ENCODE measurements around the gene SV2C. TPM values are rescaled to one million over a fixed set of nuclear protein-coding genes. Genes with fewer than 3 reads are reported as not detected.
"Not testable (repeated sequence)": the region's sequence is repeated elsewhere in the genome, so short reads cannot be mapped to it uniquely, and the experiment has no call there.

The SV2C gene
- polyA plus RNA-seq, 3 donors, result 0.04 to 0.05 TPM; not detected in 1

DNA sequence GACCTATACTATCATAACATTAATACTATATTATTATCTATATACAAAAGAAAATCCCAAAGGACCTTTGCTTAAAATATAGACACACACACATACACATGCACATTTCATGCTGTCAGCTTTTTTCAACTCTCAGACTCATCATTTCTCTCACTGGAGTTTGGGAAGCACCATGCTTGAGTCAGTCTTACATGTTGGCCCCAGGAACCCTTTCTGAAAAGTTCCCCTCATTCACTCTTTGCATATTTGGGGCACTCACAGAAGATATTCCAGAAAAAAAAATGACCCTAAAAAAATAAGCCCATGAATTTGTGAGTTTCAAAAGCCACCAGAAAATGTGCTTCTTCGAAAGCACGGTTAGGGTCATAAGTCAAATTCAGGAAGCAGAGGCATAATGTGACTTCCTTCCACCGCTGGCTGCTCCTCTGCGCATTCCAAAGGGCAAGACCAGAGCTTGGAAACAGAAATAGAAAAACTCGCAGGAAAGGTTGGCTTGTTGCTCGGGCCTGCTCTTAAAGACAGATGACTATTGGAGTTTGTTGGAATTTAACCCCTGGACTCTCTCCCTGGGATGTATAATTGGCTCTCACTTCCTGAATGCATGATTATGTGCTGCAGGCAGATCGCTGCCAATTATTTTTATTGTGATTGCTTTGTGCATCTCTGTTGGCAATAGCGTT lies 190.2 kb downstream of the SV2C start:
- H3K27ac ChIP-seq (ENCODE audit: low read depth, low read length), result no peak overlapping the region
- 15 to 49% (median 20%) methylated on average over 8 of the region's 8 CpGs for WGBS, 3 donors

- no peak overlapping the region for H3K27ac ChIP-seq (ENCODE audit: low read depth, low read length)
Observed at GRCh38 chr5:76274571-76274970, 191.4 kb downstream of the SV2C start.

- H3K27ac ChIP-seq (ENCODE audit: low read depth, low read length), result no peak overlapping the region
Observed at GRCh38 chr5:76277736-76278135, 194.6 kb downstream of the SV2C start.

DNA sequence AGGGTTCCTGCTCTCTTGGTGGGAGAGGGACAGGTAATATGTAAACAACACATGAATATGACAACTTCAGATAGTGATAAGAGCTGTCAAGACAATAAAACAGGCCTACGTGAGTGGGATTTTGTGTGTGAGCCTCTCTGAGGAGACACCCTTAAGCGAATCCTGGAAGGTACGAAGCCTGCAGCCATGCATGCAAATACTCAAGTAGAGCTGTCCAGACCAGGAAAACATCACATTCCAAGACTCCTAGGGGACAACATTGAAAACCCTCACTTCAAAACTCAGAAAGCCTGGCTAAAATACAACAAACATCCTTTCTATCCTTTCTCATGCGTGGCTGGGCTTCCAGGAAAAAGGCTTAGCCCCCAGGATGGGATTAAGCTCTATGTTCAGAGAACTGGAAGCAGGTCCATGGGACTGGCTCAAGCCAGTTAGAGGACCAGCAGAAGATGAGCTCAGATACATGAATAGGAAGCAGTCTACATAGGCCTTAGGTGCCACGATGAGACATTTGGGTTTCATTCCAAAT lies 195.1 kb downstream of the SV2C start:
- H3K27ac ChIP-seq (ENCODE audit: low read depth, low read length), result no peak overlapping the region
- WGBS, 3 donors, result 83 to 87% (median 85%) methylated on average over 5 of the region's 5 CpGs

GRCh38 chr5:76280494-76280893 lies 197.3 kb downstream of the SV2C start:
- 90 to 94% (median 93%) methylated on average over 14 of the region's 14 CpGs for WGBS, 3 donors
- H3K27ac ChIP-seq (ENCODE audit: low read depth, low read length), result no peak overlapping the region

- H3K27ac ChIP-seq (ENCODE audit: low read depth, low read length), result no peak overlapping the region
Observed at GRCh38 chr5:76283670-76284069, 200.5 kb downstream of the SV2C start.

DNA sequence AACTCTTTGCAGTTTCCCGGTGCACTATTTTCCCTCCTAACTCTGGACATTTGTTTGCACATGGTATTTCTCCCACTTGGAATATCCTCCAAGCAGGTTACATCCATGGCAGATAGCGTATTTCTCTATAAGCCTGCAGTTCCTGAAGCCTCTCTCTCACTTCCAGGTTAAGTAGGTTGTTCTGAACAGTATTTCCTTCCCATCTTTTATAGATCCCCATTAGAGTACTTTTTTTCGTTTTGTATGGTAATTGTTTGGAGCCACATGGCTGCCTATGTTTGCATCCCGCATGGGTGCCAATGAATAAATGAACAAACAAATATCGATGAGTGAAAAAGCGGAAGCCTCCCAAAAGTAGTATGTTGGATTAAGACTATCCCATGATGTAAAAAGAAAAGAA lies 206.5 kb downstream of the SV2C start:
- H3K27ac ChIP-seq (ENCODE audit: low read depth, low read length), result no peak overlapping the region
- WGBS, 3 donors, result 79 to 90% (median 86%) methylated on average over 6 of the region's 6 CpGs

DNA sequence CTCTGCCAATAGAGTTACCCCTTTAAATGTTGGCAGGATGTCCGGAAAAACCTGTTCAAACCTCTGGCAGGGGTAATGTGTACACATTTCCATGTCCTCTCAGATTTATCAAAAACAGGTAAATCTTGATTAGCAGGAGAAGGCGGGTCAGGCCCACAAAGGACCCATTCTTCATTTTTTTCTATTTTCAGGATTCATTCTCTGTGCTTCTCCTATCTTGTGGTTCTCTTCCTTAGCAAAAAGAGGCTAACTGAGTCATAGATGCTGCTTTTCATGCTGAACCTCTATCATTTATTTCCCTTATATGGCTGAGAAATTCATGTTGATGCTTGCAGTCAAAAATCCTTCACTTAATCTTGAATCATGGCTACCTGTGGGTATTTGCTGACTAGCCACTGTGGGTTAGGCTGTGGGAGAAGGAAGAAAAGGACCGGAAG lies 207.2 kb downstream of the SV2C start:
- whole genome bisulfite sequencing, 3 donors, result 31 to 84% (median 84%) methylated on average over 3 of the region's 3 CpGs
- no peak overlapping the region for H3K27ac ChIP-seq (ENCODE audit: low read depth, low read length)

DNA sequence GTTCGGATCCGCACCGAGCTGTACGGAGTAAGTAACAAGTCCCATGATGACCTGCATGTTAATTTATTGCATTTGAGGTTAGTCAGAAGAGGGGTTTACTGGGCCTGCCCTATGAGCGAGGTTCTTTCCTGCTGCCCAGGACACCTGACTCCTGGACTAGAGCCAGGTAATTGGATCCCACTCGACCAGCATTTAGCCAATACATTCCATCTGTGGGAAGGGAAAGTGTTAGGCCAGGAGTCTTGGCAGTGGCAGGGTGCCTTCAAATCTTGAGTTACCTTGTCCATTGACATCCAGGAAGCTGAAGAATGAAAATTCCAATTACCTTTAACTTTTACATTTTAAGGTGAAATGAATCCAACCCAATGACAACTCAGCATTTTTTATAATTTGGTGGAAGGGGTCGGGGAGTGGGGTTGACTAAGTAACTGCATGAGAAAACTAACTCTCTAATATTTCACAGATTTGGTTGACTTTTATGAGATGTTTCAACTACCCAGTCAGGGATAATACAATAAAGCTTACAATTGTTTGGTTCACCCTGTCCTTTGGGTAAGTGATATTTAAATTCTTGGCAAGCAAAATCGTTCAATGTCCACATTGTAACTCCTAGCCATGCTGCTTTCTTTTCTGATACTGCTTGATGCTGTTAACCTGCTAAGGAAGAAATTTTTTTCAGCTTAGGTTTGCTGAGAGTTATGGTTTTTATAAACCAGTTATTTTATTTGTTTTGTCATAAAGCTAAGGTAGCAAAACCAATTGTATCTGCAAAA lies 208.3 kb downstream of the SV2C start:
- no peak overlapping the region for H3K27ac ChIP-seq (ENCODE audit: low read depth, low read length)
- 67 to 82% (median 77%) methylated on average over 8 of the region's 8 CpGs for WGBS, 3 donors

- WGBS, 3 donors, result 67 to 85% (median 68%) methylated on average over 2 of the region's 2 CpGs
- no peak overlapping the region for H3K27ac ChIP-seq (ENCODE audit: low read depth, low read length)
Observed at GRCh38 chr5:76292620-76293322, 209.6 kb downstream of the SV2C start.

- H3K27ac ChIP-seq (ENCODE audit: low read depth, low read length), result no peak overlapping the region
- 40 to 81% (median 46%) methylated on average over 4 of the region's 4 CpGs for WGBS, 3 donors
Observed at GRCh38 chr5:76294573-76294972, 211.4 kb downstream of the SV2C start.

GRCh38 chr5:76298852-76299251 lies 215.7 kb downstream of the SV2C start:
- 38 to 90% (median 85%) methylated on average over 1 of the region's 1 CpG for WGBS, 3 donors
- no peak overlapping the region for H3K27ac ChIP-seq (ENCODE audit: low read depth, low read length)

- H3K27ac ChIP-seq (ENCODE audit: low read depth, low read length), result no peak overlapping the region
- WGBS, 3 donors, result 79 to 90% (median 80%) methylated on average over 2 of the region's 2 CpGs
Observed at GRCh38 chr5:76299592-76299991, 216.4 kb downstream of the SV2C start.

- 29 to 31% (median 30%) methylated on average over 1 of the region's 1 CpG for WGBS, 3 donors
- H3K27ac ChIP-seq (ENCODE audit: low read depth, low read length), result not testable (repeated sequence)
Observed at GRCh38 chr5:76301932-76302331, 218.7 kb downstream of the SV2C start.

- not testable (repeated sequence) for H3K27ac ChIP-seq (ENCODE audit: low read depth, low read length)
Observed at GRCh38 chr5:76302661-76303060, 219.5 kb downstream of the SV2C start.

GRCh38 chr5:76303921-76304320 lies 220.7 kb downstream of the SV2C start:
- 43 to 57% (median 51%) methylated on average over 7 of the region's 7 CpGs for WGBS, 3 donors
- H3K27ac ChIP-seq (ENCODE audit: low read depth, low read length), result no peak overlapping the region

DNA sequence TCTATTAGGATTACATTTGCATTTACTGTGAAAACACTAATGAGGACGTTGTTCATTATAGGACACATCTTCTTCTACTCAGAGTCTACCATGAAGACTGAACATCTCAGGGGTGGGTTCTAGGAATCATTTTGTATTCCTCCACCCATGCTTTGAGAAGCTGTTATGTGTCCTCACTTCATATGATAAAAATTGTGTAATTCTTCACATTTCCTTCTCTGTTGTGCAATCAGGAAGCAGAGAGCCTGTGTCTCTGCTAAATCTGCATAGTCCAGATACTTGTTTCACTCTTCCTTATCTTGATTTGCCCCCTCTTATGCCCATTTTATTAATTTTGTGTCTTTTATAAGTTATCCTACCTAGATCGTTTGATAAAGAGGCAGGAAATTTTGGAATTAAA lies 222.1 kb downstream of the SV2C start:
- WGBS, 3 donors, result 28 to 72% (median 40%) methylated on average over 2 of the region's 2 CpGs
- no peak overlapping the region for H3K27ac ChIP-seq (ENCODE audit: low read depth, low read length)

GRCh38 chr5:76305775-76306174 lies 222.6 kb downstream of the SV2C start:
- WGBS, 3 donors, result 71 to 100% (median 89%) methylated on average over 1 of the region's 1 CpG
- H3K27ac ChIP-seq (ENCODE audit: low read depth, low read length), result no peak overlapping the region

DNA sequence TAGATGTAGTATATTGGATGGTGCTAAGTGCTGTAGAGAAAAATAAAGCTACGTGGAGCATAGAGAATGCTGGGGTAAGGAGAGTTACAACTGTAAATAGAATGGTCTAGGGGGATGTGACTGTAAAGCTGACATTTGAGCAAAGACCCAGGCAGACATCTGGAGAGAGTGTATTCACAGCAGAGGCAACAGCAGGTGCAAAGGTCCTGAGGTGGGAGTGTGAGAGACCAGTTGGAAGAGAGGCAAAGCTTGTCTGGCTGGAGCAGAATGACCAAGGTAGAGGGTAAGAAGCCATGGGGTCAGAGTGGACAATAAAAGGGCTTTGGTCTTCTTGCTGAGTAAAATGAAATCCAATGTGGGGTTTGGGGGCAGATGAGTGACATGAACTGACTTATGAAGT lies 227.0 kb downstream of the SV2C start:
- no peak overlapping the region for H3K27ac ChIP-seq (ENCODE audit: low read depth, low read length)
- WGBS, 3 donors, result 80 to 92% (median 88%) methylated on average over 1 of the region's 1 CpG
